ENCODE data around the gene LZIC.

The LZIC gene

GRCh38 chr1:9891207-9891606, 52.0 kb downstream of the LZIC start:
- Histone ChIP-seq H2AFZ (ENCODE audit: low read length) (no peak overlapping the region), H3F3A (ENCODE audit: low read depth) (no peaks in the 10 kb centered on the region), H3K4me1 (ENCODE audit: insufficient read depth, low read length, poor library complexity, severe bottlenecking) (peaks cover 46% of the 10 kb centered on the region), H3K9me2 (replicated peaks; ENCODE audit: low read depth, low read length) (no peaks in the 10 kb centered on the region), H3K4me2 (ENCODE audit: low read depth, low read length, poor library complexity, severe bottlenecking) (no peak overlapping the region), H3K4me3 (ENCODE audit: low read length, poor library complexity, severe bottlenecking) (no peak overlapping the region), H3K36me3 (ENCODE audit: insufficient read depth, low read length) (no peaks in the 10 kb centered on the region), H3K27me3 (ENCODE audit: insufficient read depth, low read length, poor library complexity, severe bottlenecking) (no peaks in the 10 kb centered on the region), H3K9me3 (ENCODE audit: insufficient read depth, low read depth, low read length) (no peaks in the 10 kb centered on the region), H3K9ac (ENCODE audit: low read depth, low read length, poor library complexity, severe bottlenecking) (peak overlapping the region; percentile 8), H3K79me2 (ENCODE audit: insufficient read depth, low read length) (peaks cover 9% of the 10 kb centered on the region), H4K20me1 (ENCODE audit: insufficient read depth, low read length, poor library complexity, severe bottlenecking) (no peaks in the 10 kb centered on the region)
- TF ChIP-seq CTCF (conservative IDR thresholded peaks at IDR 0.05; ENCODE audit: low read length) = no peak

- Histone ChIP-seq H3K27me3 (ENCODE audit: insufficient read depth, low read length, poor library complexity, severe bottlenecking) (no peaks in the 10 kb centered on the region), H3K9me3 (ENCODE audit: insufficient read depth, low read depth, low read length) (no peaks in the 10 kb centered on the region), H3K9me2 (replicated peaks; ENCODE audit: low read depth, low read length) (no peaks in the 10 kb centered on the region), H3K4me1 (ENCODE audit: insufficient read depth, low read length, poor library complexity, severe bottlenecking) (peaks cover 46% of the 10 kb centered on the region), H3K4me2 (ENCODE audit: low read depth, low read length, poor library complexity, severe bottlenecking) (no peak overlapping the region), H3K9ac (ENCODE audit: low read depth, low read length, poor library complexity, severe bottlenecking) (peak overlapping the region; percentile 8), H2AFZ (ENCODE audit: low read length) (no peak overlapping the region), H3K36me3 (ENCODE audit: insufficient read depth, low read length) (no peaks in the 10 kb centered on the region), H3K4me3 (ENCODE audit: low read length, poor library complexity, severe bottlenecking) (no peak overlapping the region), H3K79me2 (ENCODE audit: insufficient read depth, low read length) (peaks cover 15% of the 10 kb centered on the region), H4K20me1 (ENCODE audit: insufficient read depth, low read length, poor library complexity, severe bottlenecking) (no peaks in the 10 kb centered on the region), H3F3A (ENCODE audit: low read depth) (no peaks in the 10 kb centered on the region)
- TF ChIP-seq CTCF (conservative IDR thresholded peaks at IDR 0.05; ENCODE audit: low read length) (no peak), EZH2phosphoT487 (IDR thresholded peaks at IDR 0.05; ENCODE audit: borderline replicate concordance) (no peak)
These were observed 52.9 kb downstream of the LZIC start for GRCh38 chr1:9890224-9890731.

GRCh38 chr1:9889411-9889810, 53.8 kb downstream of the LZIC start:
- Histone ChIP-seq H3K9me3 (ENCODE audit: insufficient read depth, low read depth, low read length) (no peaks in the 10 kb centered on the region), H3K79me2 (ENCODE audit: insufficient read depth, low read length) (peaks cover 22% of the 10 kb centered on the region), H3K9ac (ENCODE audit: low read depth, low read length, poor library complexity, severe bottlenecking) (peak overlapping the region; percentile 8), H3K27me3 (ENCODE audit: insufficient read depth, low read length, poor library complexity, severe bottlenecking) (no peaks in the 10 kb centered on the region), H3F3A (ENCODE audit: low read depth) (no peaks in the 10 kb centered on the region), H3K9me2 (replicated peaks; ENCODE audit: low read depth, low read length) (no peaks in the 10 kb centered on the region), H2AFZ (ENCODE audit: low read length) (no peak overlapping the region), H3K4me3 (ENCODE audit: low read length, poor library complexity, severe bottlenecking) (no peak overlapping the region), H4K20me1 (ENCODE audit: insufficient read depth, low read length, poor library complexity, severe bottlenecking) (no peaks in the 10 kb centered on the region), H3K4me2 (ENCODE audit: low read depth, low read length, poor library complexity, severe bottlenecking) (no peak overlapping the region), H3K4me1 (ENCODE audit: insufficient read depth, low read length, poor library complexity, severe bottlenecking) (peaks cover 52% of the 10 kb centered on the region), H3K36me3 (ENCODE audit: insufficient read depth, low read length) (no peaks in the 10 kb centered on the region)
- TF ChIP-seq EZH2phosphoT487 (IDR thresholded peaks at IDR 0.05; ENCODE audit: borderline replicate concordance) (no peak), CTCF (conservative IDR thresholded peaks at IDR 0.05; ENCODE audit: low read length) (no peak)
